Measurements from ENCODE around the gene KLHL34.

- TF ChIP-seq CTCF (IDR thresholded peaks at IDR 0.05; ENCODE audit: poor library complexity) (no peak), EZH2 (IDR thresholded peaks at IDR 0.05; ENCODE audit: borderline replicate concordance) (no peak)
These were observed 40.1 kb upstream of the KLHL34 start for GRCh38 chrX:21698272-21698671.

Data from hepatocyte (in vitro differentiated cells).